ENCODE data around the gene LGALS9.

- TF ChIP-seq, protein P1, sequence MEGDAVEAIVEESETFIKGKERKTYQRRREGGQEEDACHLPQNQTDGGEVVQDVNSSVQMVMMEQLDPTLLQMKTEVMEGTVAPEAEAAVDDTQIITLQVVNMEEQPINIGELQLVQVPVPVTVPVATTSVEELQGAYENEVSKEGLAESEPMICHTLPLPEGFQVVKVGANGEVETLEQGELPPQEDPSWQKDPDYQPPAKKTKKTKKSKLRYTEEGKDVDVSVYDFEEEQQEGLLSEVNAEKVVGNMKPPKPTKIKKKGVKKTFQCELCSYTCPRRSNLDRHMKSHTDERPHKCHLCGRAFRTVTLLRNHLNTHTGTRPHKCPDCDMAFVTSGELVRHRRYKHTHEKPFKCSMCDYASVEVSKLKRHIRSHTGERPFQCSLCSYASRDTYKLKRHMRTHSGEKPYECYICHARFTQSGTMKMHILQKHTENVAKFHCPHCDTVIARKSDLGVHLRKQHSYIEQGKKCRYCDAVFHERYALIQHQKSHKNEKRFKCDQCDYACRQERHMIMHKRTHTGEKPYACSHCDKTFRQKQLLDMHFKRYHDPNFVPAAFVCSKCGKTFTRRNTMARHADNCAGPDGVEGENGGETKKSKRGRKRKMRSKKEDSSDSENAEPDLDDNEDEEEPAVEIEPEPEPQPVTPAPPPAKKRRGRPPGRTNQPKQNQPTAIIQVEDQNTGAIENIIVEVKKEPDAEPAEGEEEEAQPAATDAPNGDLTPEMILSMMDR (conservative IDR thresholded peaks at IDR 0.05 in 1 of 2, IDR thresholded peaks at IDR 0.05 in 1 of 2; ENCODE audit: low read depth in 1 of 2, low read length in 2 of 2), result no peak
- no peak for TF ChIP-seq EZH2 (IDR thresholded peaks at IDR 0.05; ENCODE audit: low read length, missing control alignments)
These were observed 35.8 kb upstream of the LGALS9 start for GRCh38 chr17:27595208-27595607.
